Activated CD4-positive, CD25-positive, alpha-beta regulatory T cell (primary cell): Measurements from ENCODE around the gene MAGEA11.
"Not testable (repeated sequence)": the region's sequence is repeated elsewhere in the genome, so short reads cannot be mapped to it uniquely, and the experiment has no call there.

ENCODE experiments used
- DNase-seq, 4 experiments: peaks; one replicate each; lab custom pipeline; 2025; lab: John Stamatoyannopoulos, UW

The MAGEA11 gene, protein sequence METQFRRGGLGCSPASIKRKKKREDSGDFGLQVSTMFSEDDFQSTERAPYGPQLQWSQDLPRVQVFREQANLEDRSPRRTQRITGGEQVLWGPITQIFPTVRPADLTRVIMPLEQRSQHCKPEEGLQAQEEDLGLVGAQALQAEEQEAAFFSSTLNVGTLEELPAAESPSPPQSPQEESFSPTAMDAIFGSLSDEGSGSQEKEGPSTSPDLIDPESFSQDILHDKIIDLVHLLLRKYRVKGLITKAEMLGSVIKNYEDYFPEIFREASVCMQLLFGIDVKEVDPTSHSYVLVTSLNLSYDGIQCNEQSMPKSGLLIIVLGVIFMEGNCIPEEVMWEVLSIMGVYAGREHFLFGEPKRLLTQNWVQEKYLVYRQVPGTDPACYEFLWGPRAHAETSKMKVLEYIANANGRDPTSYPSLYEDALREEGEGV

DNA sequence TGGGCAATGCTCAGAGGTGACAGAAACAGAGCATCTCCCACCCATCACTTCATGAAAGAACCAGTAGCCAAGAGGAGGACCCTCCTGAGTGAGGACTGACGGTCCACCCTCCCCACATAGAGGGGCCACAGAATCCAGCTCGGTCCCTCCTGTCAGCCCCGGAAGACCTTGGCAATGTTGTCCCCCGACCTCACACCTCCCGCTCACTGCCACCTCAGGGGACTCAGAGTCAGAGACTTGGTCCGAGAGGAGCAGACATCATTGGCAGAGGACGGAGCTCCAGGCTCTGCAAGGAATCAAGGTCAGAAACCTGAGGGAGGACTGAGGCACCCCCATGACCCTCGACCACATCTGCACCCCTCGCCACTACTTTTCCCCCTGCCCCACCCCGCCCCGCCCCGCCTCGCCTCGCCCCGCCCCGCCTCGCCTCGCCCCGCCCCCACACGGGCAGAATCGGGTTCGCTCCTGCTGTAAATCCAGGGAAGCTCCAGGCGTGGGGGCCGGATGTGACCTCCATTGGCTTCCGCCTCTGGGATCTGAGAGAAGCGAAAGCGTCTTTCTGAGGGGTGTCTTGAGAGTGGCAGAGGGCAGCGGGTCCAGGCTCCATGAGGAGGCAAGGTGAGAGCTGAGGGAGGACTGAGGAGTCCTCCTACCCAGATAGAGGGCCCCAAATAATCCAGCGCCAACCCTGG, at the start of gene MAGEA11:
TSS of gene MAGEA11 (plus strand) at position 516 of the 692 bp plus-strand sequence. CDS start 1,100 bp downstream, outside the sequence.
- no peak for DNase-seq

- not testable (repeated sequence) for DNase-seq
Observed at GRCh38 chrX:149675088-149675487, 36.8 kb upstream of the MAGEA11 start.

DNA sequence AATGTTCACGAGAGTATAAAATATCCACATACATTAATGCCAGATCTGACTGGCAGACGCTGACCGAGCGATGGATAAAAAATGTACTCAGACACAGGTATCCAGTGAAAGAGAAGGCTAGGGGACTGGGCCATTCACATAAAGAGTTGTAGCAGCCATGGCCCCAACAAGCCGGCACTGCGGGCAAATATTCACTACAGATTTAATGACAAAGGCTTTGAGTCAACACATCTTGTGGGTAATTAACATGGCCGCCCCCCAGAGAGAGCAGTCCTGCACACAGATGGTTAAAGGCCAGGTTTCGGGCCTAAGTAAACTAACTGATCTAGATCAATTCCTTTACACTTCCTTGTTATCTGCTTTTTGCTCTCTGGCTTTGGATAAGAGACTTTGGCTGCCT, 36.3 kb upstream of the MAGEA11 start:
- DNase-seq = not testable (repeated sequence)

- not testable (repeated sequence) for DNase-seq
Observed at GRCh38 chrX:149679164-149679678, 32.6 kb upstream of the MAGEA11 start.

DNA sequence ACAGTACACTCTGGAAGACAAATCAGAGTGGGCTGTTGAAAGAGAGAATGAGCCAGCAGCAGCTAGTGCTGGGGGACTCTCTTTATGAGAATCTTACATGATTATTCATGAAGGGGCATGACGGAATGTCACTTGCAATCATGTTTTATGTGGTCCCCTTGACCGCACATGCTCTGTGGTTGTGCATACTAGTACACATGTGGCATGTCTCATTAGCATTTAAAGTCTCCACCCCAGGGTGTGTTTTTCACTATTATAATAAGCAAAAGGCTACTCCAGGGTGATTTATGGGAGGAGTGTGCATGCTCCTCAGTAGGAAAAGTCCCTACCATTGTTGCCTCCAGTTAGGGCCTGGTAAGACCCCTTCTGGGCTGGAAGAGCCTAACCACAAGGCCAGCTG, 30.7 kb upstream of the MAGEA11 start:
- DNase-seq = no peak

GRCh38 chrX:149682031-149682430, 29.8 kb upstream of the MAGEA11 start:
- DNase-seq = no peak

DNA sequence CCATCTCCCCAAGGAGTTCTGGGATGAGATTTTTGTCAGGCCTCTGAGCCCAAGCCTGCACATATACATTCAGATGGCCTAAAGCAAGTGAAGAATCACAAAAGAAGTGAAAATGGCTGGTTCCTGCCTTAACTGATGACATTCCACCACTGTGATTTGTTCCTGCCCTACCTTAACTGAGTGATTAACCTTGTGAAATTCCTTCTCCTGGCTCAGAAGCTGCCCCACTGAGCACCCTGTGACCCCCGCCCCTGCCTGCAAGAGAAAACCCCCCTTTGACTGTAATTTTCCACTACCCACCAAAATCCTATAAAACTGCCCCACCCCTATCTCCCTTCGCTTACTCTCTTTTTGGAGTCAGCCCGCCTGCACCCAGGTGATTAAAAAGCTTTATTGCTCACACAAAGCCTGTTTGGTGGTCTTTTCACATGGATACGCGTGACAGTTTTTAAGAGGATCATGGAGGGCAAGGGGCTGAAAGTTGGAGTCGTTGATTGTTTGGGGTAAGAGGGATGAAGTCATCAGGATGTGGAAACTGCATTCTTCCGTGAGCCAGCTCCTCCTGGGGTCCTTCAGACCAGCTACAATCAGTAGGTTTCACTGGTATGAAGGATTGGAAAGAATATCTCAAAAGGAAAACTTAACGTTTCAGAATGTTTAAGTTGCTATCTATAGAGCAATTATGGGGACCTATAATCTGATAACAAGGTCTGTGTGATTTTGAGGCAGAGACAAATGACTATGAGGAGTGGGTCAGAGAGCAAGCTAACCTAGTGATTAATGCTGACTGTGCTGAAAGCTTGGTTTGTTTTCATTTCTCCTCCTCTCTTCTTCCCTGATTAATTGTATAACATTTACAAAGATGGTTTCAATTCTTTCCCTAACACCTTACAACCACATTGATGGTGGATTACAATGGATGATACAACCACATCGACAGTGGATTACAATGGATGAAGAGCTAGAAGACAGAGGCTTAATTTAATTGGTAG, 28.6 kb upstream of the MAGEA11 start:
- no peak for DNase-seq

DNA sequence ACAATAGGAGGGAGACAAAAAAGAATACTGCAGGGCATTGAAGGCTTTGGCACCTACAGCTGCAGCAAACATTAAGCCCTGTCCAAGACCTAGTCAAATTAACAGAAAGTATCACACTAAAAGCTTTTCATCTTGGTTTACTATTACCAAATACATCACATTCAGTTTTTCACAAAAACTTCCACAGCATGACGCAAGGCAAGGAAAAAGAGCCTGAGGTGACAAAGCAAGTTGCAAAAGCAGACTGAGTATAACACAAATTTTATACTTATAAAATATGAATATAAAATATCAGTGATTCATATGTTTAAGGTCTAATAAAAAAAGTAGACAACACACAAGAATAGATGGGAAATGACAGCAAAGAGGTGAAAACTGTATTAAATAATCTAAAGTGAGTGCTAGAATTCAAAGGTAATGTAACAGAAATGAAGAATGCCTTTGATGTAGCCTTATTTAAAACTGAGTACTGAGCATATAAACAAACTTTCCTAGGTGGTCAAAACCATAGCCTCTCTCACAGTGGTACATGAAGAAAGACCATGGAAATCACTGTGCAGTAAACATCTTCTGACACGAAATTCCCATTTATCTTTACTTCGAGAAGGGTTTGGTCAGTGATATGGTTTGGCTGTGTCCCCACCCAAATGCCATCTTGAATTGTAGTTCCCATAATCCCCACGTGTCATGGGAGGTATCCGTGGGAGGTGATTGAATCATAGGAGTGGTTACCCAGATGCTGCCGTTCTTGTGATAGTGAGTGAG, 27.7 kb upstream of the MAGEA11 start:
- DNase-seq = no peak

- no peak for DNase-seq
Observed at GRCh38 chrX:149687991-149688390, 23.9 kb upstream of the MAGEA11 start.

DNA sequence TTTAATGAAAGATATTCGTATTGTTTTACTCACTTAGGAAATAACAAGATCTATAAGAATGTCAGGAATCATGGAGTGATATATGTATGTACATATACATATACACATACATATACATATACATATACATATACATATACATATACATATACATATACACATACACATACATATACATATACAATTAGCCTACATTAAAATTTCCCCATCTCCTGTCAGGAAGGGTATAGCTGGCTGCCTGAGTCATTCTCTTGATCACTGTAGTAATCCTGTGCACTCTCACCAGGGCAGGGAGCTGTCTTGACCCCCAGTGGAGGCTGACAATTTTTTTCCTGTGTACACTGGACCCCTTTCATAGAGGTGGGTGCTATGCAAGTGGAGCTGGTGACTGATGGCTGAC, 23.3 kb upstream of the MAGEA11 start:
- no peak for DNase-seq

- DNase-seq = no peak
Observed at GRCh38 chrX:149691794-149692193, 20.1 kb upstream of the MAGEA11 start.

- DNase-seq = not testable (repeated sequence)
Observed at GRCh38 chrX:149692686-149693272, 19.1 kb upstream of the MAGEA11 start.

DNA sequence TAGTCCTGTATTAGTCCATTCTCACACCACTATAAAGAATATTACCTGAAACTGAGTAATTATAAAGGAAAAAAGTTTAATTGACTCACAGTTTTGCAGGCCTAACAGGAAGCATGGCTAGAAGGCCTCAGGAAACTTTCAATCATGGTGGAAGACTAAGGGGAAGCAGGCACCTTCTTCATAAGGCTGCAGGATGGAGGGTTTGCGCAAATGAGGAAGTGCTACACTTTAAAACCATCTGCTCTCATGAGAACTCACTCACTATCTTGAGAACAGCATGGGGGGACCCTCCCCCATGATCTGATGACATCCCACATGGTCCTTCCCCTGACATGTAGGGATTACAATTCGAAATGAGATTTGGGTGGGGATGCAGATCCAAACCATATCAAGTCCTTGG, 12.1 kb upstream of the MAGEA11 start:
- DNase-seq = no peak

GRCh38 chrX:149704664-149705063, 7.2 kb upstream of the MAGEA11 start:
- no peak for DNase-seq

- no peak for DNase-seq
Observed at GRCh38 chrX:149707147-149707901, 4.5 kb upstream of the MAGEA11 start.

DNA sequence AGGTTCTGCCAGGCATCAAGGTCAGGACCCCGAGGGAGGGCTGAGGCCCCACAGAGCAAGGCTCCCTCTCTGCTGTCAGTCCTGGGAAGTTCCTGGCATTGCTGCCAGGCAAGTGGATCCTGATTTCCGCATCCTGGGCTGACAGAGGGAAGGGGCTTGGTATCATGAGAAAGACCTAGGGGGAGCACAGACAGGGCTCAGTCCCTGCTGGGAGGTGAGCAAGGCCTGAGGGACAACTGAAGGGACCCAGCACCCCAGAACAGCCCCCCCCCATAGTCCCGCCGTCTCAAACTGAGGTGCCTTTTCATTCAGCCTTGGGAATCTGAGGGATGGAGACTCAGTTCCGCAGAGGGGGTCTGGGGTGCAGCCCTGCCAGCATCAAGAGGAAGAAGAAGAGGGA, 971 bp downstream of the MAGEA11 start:
- DNase-seq = no peak

DNA sequence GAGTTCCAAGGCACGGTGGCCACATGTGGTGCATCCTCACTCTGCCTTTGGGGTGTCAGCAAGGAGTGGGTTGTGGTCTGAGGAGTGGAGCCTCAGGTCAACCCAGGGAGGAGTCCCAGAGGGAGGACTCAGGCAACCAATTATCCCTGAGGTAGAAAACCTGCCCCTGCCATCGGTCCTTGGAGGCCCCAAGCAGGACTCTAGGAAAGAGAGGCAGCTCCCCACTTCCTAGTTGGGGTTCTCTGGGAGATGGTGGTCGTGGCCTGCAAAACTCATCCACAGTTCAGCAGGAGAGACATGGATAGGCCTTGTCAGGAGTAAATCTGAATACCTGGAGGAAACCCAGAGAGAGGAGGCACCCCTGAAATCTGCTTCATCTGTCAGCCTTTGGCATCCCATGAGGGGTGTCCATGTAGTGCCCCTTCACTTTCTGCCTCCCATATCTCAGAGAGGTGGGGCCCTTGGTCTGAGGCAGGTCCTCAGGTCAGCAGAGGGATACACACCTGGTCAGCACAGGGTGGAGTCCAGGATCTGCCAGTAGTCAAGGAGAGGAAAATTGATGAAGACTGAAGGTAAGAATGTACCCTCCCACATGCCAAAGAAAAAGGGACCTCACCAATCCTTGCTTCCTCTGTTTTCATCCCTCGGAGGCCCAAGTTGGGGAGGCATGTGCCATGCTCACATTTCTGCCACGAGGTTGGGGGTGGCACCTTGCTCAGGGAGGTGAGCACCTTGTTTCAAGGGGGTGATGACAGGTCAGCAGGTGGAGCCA, 1.6 kb downstream of the MAGEA11 start:
- DNase-seq = no peak

- no peak for DNase-seq
Observed at GRCh38 chrX:149715468-149715867, 3.6 kb downstream of the MAGEA11 start.

DNA sequence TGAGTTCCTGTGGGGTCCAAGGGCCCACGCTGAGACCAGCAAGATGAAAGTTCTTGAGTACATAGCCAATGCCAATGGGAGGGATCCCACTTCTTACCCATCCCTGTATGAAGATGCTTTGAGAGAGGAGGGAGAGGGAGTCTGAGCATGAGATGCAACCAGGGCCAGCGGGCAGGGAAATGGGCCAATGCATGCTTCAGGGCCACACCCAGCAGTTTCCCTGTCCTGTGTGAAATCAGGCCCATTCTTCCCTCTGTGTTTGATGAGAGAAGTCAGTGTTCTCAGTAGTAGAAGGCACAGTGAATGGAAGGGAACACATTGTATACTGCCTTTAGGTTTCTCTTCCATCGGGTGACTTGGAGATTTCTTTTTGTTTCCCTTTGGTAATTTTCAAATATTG, 4.8 kb downstream of the MAGEA11 start:
- DNase-seq = no peak
